ENCODE measurements around the gene FAM185A. TPM values are rescaled to one million over a fixed set of nuclear protein-coding genes. Genes with fewer than 3 reads are reported as not detected.
"Not testable (repeated sequence)": the region's sequence is repeated elsewhere in the genome, so short reads cannot be mapped to it uniquely, and the experiment has no call there.

Gene FAM185A
- total RNA-seq, 1 donor from 2014 or later, result 9.3 TPM

GRCh38 chr7:102794567-102794966 is 45.8 kb downstream of the FAM185A start:
- H3K4me3 Mint-ChIP-seq; H3K4me1 Mint-ChIP-seq; DNase-seq; H3K9me3 Mint-ChIP-seq; H3K27ac Mint-ChIP-seq; intact Hi-C loops (cut with micrococcal nuclease); H3K27me3 Mint-ChIP-seq; H3K36me3 Mint-ChIP-seq (ENCODE audit: low read depth): not testable (repeated sequence)

DNA sequence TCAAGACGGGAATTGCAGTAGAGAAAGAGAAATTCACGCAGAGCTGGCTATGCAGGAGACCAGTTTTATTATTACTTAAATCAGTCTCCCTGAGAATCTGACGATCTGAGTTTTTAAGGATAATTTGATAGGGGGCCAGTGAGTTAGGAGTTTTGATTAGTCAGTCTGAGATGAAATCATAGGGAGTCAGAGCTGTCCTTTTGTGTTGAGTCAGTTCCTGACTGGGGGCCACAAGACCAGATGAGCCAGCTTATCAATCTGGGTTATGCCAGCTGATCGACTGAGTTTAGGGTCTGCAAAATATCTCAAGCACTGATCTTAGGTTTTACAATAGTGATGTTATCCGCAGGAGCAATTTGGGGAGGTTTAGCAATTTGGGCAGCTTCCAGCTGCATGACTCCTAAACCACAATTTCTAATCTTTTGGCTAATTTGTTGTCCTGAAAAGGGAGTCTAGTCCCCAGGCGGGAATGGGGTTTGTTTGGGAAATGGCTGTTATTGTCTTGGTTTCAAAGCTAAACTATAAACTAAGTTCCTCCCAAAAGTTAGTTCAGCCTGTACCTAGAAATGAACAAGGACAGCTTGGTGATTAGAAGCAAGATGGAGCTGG is 47.3 kb downstream of the FAM185A start:
- H3K4me3 Mint-ChIP-seq; H3K4me1 Mint-ChIP-seq; H3K36me3 Mint-ChIP-seq (ENCODE audit: low read depth); DNase-seq; H3K27me3 Mint-ChIP-seq; intact Hi-C loops (cut with micrococcal nuclease); H3K27ac Mint-ChIP-seq: not testable (repeated sequence)
- peaks cover 10% of the 10 kb centered on the region for H3K9me3 Mint-ChIP-seq

DNA sequence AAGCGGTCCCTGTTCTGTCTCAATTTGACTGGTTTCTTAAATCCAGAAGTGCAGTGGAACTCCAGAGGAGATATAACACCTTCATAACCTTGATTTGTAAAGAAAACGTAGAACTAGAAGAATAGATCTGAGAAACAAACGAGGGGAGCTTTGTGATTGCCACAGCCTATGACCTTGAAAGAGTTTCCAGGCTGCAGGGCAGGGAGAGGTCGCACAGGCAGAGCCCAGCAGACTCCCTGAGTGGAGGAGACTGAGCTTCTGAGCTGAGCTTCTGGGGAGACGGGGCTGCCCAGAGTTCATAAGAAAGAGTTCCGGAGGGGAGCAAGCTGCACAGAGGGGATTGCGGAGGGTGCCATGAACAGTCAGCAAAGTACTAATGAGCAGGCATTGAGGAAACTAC is 57.8 kb downstream of the FAM185A start:
- Mint-ChIP-seq H3K36me3 (ENCODE audit: low read depth) (peaks cover under 1% of the 10 kb centered on the region), H3K4me3 (no peak overlapping the region), H3K4me1 (no peaks in the 10 kb centered on the region), H3K9me3 (peaks cover 6% of the 10 kb centered on the region), H3K27me3 (no peaks in the 10 kb centered on the region), H3K27ac (no peak overlapping the region)
- DNase-seq, result no peak
- intact Hi-C loops (cut with micrococcal nuclease), result no loop called here

GRCh38 chr7:102810916-102811315 is 62.1 kb downstream of the FAM185A start:
- Mint-ChIP-seq H3K27ac (no peak overlapping the region), H3K4me1 (peaks cover 8% of the 10 kb centered on the region), H3K9me3 (no peaks in the 10 kb centered on the region)

DNA sequence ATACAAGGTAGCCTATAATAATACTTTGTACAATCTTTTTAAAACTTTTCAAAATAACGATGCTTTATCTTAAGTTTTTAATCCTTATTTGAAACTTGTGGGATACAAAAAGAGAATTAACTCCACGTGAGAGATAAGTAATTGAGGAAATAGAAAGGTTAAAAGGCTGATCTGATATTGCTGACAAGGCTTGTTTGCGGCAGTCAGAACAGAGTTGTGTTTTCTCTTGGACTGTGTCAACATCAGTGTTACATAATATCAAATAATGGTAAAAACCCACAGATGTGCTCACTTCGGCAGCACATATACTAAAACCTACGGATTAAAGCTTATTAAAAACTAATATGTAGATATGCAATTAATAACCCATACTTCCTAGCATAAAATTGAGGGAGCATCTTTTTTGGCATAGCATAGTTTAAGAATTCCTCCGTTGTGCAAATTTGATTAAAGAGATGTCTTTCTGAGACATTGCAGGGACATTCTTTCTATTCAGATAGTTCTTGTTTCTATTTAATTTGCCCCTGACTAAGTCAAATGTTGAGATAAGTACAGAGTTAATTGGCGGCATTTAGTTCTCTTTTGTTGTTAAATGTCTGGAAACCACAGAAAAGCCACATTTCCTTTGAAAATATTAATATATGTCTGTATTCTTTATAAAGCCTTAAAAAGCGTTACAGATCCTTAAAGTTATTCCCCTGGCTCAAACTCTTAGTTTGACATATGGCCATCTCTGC is 63.3 kb downstream of the FAM185A start:
- H3K27ac Mint-ChIP-seq, result no peak overlapping the region
- H3K36me3 Mint-ChIP-seq (ENCODE audit: low read depth), result peaks cover 5% of the 10 kb centered on the region
- peaks cover 8% of the 10 kb centered on the region for H3K4me1 Mint-ChIP-seq
- no peaks in the 10 kb centered on the region for H3K27me3 Mint-ChIP-seq
- intact Hi-C loops (cut with micrococcal nuclease), result loop anchor here (10.0 kb wide), 1 partner anchor 63 kb away; no protein-coding TSS in a partner anchor
- DNase-seq, result no peak
- H3K9me3 Mint-ChIP-seq, result no peaks in the 10 kb centered on the region
- no peak overlapping the region for H3K4me3 Mint-ChIP-seq

More at GRCh38 chr7:102810916-102811315, 62.1 kb downstream of the FAM185A start:
- intact Hi-C loops (cut with micrococcal nuclease), result loop anchor here (10.0 kb wide), 1 partner anchor 64 kb away; no protein-coding TSS in a partner anchor
- no peak for DNase-seq
- Mint-ChIP-seq H3K27me3 (no peaks in the 10 kb centered on the region), H3K4me3 (no peak overlapping the region), H3K36me3 (ENCODE audit: low read depth) (peaks cover 5% of the 10 kb centered on the region)

- H3K9me3 Mint-ChIP-seq, result no peaks in the 10 kb centered on the region
- no peaks in the 10 kb centered on the region for H3K27me3 Mint-ChIP-seq
- DNase-seq, result no peak
- intact Hi-C loops (cut with micrococcal nuclease), result loop anchor here (1.0 to 10.0 kb wide), 2 partner anchors 22 to 61 kb away; no protein-coding TSS in a partner anchor
- no peak overlapping the region for H3K27ac Mint-ChIP-seq
- H3K4me1 Mint-ChIP-seq, result peaks cover 8% of the 10 kb centered on the region
- peaks cover 5% of the 10 kb centered on the region for H3K36me3 Mint-ChIP-seq (ENCODE audit: low read depth)
- H3K4me3 Mint-ChIP-seq, result no peak overlapping the region
Measured at GRCh38 chr7:102813191-102814024, 64.6 kb downstream of the FAM185A start.

- no peaks in the 10 kb centered on the region for H3K27me3 Mint-ChIP-seq
- no peak overlapping the region for H3K4me3 Mint-ChIP-seq
- H3K4me1 Mint-ChIP-seq, result peaks cover 8% of the 10 kb centered on the region
- intact Hi-C loops (cut with micrococcal nuclease), result loop anchor here (1.0 to 10.0 kb wide), 2 partner anchors 21 to 61 kb away; no protein-coding TSS in a partner anchor
- H3K27ac Mint-ChIP-seq, result no peak overlapping the region
- DNase-seq, result no peak
- H3K9me3 Mint-ChIP-seq, result no peaks in the 10 kb centered on the region
- peaks cover 5% of the 10 kb centered on the region for H3K36me3 Mint-ChIP-seq (ENCODE audit: low read depth)
Measured at GRCh38 chr7:102814025-102814471, 65.2 kb downstream of the FAM185A start.

DNA sequence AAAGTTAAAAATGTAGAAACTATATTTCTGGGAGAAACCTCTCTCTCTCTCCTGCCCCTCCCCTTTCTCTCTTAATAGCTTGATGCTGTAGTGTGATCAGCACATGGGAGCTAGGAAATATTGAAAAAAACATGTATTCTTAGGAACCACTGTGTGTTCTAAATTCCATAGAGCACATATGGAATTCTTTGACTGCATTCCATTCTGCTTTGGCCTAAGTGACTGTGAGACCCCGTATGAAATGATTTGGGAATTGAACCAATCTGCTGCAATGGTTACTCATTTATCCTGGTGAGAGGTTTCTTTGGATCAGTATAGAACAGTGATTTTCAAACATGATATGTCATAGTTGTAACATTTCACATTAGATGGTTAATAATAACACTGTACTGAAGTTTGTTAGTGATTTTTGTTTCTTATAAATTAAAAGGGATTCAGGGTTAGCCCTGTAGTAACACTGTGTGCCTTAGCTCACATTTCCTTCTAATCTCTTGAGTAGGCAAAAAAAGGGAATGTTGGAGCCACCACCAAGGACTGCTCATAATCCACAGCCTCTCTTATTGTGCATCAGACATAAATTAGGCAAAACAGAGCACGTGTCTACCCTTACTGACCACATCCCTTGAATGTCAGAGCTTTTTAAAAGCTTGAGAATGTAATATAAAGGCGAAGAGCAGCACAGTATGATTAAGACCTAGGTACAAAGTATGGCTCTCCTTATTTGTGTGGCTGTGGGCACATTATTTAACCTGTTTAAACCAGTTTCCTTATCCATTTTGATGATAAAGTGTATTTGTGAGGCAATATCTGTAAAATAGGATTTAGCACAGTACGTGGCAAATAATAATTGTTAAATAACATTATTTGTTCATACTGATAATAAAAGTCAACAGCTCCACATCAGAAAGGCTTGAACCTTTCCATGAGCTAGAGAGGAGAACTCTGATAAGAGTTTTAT is 69.1 kb downstream of the FAM185A start:
- no peak overlapping the region for H3K27ac Mint-ChIP-seq
- H3K4me3 Mint-ChIP-seq, result no peak overlapping the region
- no peaks in the 10 kb centered on the region for H3K27me3 Mint-ChIP-seq
- H3K36me3 Mint-ChIP-seq (ENCODE audit: low read depth), result peaks cover 4% of the 10 kb centered on the region
- peaks cover 8% of the 10 kb centered on the region for H3K4me1 Mint-ChIP-seq
- no peak for DNase-seq
- H3K9me3 Mint-ChIP-seq, result no peaks in the 10 kb centered on the region
- intact Hi-C loops (cut with micrococcal nuclease), result loop anchor here (10.0 kb wide), 1 partner anchor 57 kb away; no protein-coding TSS in a partner anchor

- Mint-ChIP-seq H3K27ac (no peak overlapping the region), H3K27me3 (no peaks in the 10 kb centered on the region), H3K36me3 (ENCODE audit: low read depth) (peaks cover 1% of the 10 kb centered on the region), H3K4me3 (no peak overlapping the region), H3K9me3 (no peaks in the 10 kb centered on the region), H3K4me1 (peaks cover 1% of the 10 kb centered on the region)
- DNase-seq, result no peak
- intact Hi-C loops (cut with micrococcal nuclease), result loop anchor here (10.0 kb wide), 1 partner anchor 56 kb away; no protein-coding TSS in a partner anchor
Measured at GRCh38 chr7:102819151-102819550, 70.4 kb downstream of the FAM185A start.

DNA sequence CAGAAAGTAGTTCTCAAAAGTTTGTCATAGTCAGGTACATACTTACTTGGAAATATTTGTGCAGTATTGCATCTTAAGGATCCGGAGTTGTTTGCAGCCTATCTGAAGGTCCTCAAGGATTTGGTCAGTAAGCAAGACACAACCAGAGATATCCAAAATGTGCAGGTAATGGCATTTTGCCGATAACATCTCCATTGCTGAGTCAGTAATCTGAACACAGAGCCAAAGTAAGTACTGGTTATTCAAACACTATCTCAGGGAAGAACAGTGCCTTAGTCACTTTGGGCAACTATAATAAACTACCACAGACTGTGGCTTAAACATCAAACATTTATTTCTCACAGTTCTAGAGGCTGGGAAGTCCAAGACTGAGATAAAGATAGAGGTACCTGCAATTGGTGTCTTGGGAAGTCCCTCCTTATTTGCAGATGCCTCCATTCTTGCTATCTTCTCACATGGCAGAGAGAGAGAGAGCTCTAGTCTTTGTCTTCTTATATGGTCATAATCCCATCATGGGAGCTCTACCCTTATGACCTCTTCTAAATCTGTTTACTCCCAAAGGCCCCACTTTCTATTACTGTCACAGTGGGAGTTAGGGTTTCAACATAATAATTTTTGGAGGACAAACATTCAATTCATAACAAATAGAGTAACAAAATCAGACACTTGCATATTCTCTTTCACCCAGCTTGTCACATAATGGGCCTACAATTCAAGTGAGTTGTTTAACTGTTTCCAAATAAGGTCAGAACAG is 73.4 kb downstream of the FAM185A start:
- no peaks in the 10 kb centered on the region for H3K27me3 Mint-ChIP-seq
- no peaks in the 10 kb centered on the region for H3K4me1 Mint-ChIP-seq
- no peak overlapping the region for H3K27ac Mint-ChIP-seq
- no peak overlapping the region for H3K4me3 Mint-ChIP-seq
- no peaks in the 10 kb centered on the region for H3K9me3 Mint-ChIP-seq
- no peak for DNase-seq
- H3K36me3 Mint-ChIP-seq (ENCODE audit: low read depth), result no peaks in the 10 kb centered on the region
- intact Hi-C loops (cut with micrococcal nuclease), result no loop called here

DNA sequence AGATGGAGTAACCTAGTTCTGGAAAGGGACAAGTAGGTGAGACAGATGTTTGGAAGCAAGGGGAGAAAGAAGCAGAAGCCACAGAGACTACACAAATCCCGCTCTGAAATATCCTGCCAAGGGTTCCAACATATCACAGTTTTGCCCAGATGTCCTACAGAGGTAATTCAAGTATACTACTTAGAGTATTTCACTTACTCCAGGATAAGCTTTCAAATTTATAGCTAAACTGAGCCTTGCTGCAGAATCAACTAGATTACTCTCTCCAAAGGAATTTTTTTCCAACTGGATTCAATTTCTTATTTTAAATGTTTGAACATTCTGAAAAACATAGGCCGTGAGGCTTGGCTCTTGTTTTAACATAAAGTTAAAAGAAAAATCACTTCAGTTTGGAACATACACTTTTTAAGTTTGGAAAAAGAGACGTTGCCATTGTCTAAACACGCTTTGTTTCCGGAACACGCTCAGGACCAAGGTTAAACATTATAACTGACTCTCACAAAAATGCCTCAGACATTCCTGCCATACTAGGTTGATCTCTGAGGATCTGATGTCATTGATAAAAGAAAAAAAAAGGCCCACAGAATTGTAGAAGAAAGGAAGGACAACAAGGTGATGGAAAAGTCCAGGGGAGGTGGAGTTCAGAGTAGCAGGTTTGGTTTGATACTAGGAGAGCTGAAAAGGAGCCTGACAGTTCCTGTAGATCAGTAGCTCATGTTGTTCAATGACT is 74.8 kb downstream of the FAM185A start:
- intact Hi-C loops (cut with micrococcal nuclease), result no loop called here
- H3K36me3 Mint-ChIP-seq (ENCODE audit: low read depth), result peaks cover 3% of the 10 kb centered on the region
- H3K9me3 Mint-ChIP-seq, result no peaks in the 10 kb centered on the region
- no peak for DNase-seq
- no peaks in the 10 kb centered on the region for H3K27me3 Mint-ChIP-seq
- no peaks in the 10 kb centered on the region for H3K4me1 Mint-ChIP-seq
- H3K4me3 Mint-ChIP-seq, result no peak overlapping the region
- H3K27ac Mint-ChIP-seq, result no peak overlapping the region

GRCh38 chr7:102828286-102828685 is 79.5 kb downstream of the FAM185A start:
- Mint-ChIP-seq H3K27me3 (no peaks in the 10 kb centered on the region), H3K4me1 (no peaks in the 10 kb centered on the region), H3K27ac (no peak overlapping the region), H3K36me3 (ENCODE audit: low read depth) (peaks cover 5% of the 10 kb centered on the region), H3K9me3 (no peaks in the 10 kb centered on the region), H3K4me3 (no peak overlapping the region)
- intact Hi-C loops (cut with micrococcal nuclease), result no loop called here
- DNase-seq, result no peak
